Smooth muscle cell of the pulmonary artery (primary cell): ENCODE measurements around the gene BAZ2A. TPM values are rescaled to one million over a fixed set of nuclear protein-coding genes. Genes with fewer than 3 reads are reported as not detected.

Experiments
- total RNA-seq: library from RNA; depleted of rRNA; stranded (reverse); fragments of >200 nt; gene quantifications from 2 replicates; pipeline ENCODE4 v1.2.3, GENCODE V29; 2014

BAZ2A gene
- total RNA-seq, result 33.2 and 34.8 TPM in 2 replicates

GRCh38 chr12:56630180-56630632, at the start of gene BAZ2A:
Gene BAZ2A, minus strand, starts transcription at chr12:56630326. Its CDS starts 12,796 bp downstream, at chr12:56617530.

GRCh38 chr12:56645717-56646446, 15.8 kb upstream of the BAZ2A start, which contains the start of gene ATP5F1B:
Gene ATP5F1B, minus strand, starts transcription at chr12:56645984. Its CDS starts 21 bp downstream, at chr12:56645963.

Other genes starting within 250 kb of the BAZ2A start
- gene TIMELESS, start 180.9 kb downstream of the BAZ2A start, total RNA-seq, result 6.7 and 7.2 TPM in 2 replicates
- 0.13 TPM in 1 of 2 replicates, not detected in the other for gene MIP, start 175.7 kb downstream of the BAZ2A start, total RNA-seq
- 1.2 and 1.9 TPM in 2 replicates for gene SPRYD4, start 161.7 kb downstream of the BAZ2A start, total RNA-seq
- 0.13 and 0.20 TPM in 2 replicates for gene GLS2, start 142.2 kb downstream of the BAZ2A start, total RNA-seq
- 26.2 and 27.9 TPM in 2 replicates for gene RBMS2, start 108.5 kb downstream of the BAZ2A start, total RNA-seq
- 374 and 387 TPM in 2 replicates for gene ATP5F1B, start 15.7 kb upstream of the BAZ2A start, total RNA-seq
- 70.5 and 89.9 TPM in 2 replicates for gene PTGES3, start 58.0 kb upstream of the BAZ2A start, total RNA-seq
- gene NACA, start 95.0 kb upstream of the BAZ2A start, total RNA-seq, result 966 and 1,037 TPM in 2 replicates
- 3.6 and 4.0 TPM in 2 replicates for gene PRIM1, start 122.0 kb upstream of the BAZ2A start, total RNA-seq
- 0.65 and 1.1 TPM in 2 replicates for gene HSD17B6, start 133.0 kb upstream of the BAZ2A start, total RNA-seq